Tibial artery (tissue), 4 donors: Measurements from ENCODE around the gene ERCC6.

Experiments
- DNase-seq, 2 donors: peaks; one replicate each; pipeline ENCODE4 v3.0.0-alpha.2; 2019
- H3K27ac ChIP-seq, 2 donors: fragments of 200-600 bp; sonication (generic) in 1 of 2; 1 replicate in 1 of 2; 2 replicates in 1 of 2; pipeline ENCODE4 v1.5.1; 2018 to 2019; ENCODE audit warnings: mild to moderate bottlenecking in 1 of 2
- H3K27me3 ChIP-seq, 2 donors: fragments of 200-600 bp; sonication (generic) in 1 of 2; one replicate each; pipeline versions ENCODE4 v1.5.1 to v1.6.0; 2016 to 2019
- H3K36me3 ChIP-seq, 3 donors: fragments of 200-600 bp; sonication (generic) in 2 of 3; one replicate each; pipeline ENCODE4 v1.5.1; 2016 to 2019; ENCODE audit warnings: mild to moderate bottlenecking in 2 of 3
- H3K4me1 ChIP-seq, 4 donors: fragments of 200-600 bp; sonication (generic) in 2 of 4; 1 replicate in 3 of 4; 2 replicates in 1 of 4; pipeline ENCODE4 v1.5.1; 2016 to 2019
- H3K4me3 ChIP-seq, 2 donors: fragments of 200-600 bp; sonication (generic) in 1 of 2; 1 replicate in 1 of 2; 2 replicates in 1 of 2; pipeline ENCODE4 v1.5.1; 2018 to 2019; ENCODE audit warnings: mild to moderate bottlenecking in 2 of 2
- H3K9me3 ChIP-seq, 3 donors: fragments of 200-600 bp; sonication (generic) in 1 of 3; one replicate each; pipeline ENCODE4 v1.5.1; 2016 to 2019
- intact Hi-C: fragments of 100-400 bp; cut with DNase I; formaldehyde crosslinking; loops from one replicate; pipeline ENCODE4 v1.15.0; 2023; ENCODE audit warnings: low total_unique reads
- TF ChIP-seq, protein P1 (sequence below), 2 experiments: fragments of 200-600 bp in 1 of 2; fragments of 450-650 bp in 1 of 2; IDR thresholded peaks; one replicate each; pipeline ENCODE4 v1.5.1; 2017 to 2019; ENCODE audit warnings: antibody characterized with exemption in 2 of 2, mild to moderate bottlenecking in 1 of 2, moderate library complexity in 1 of 2

ERCC6 gene

DNA sequence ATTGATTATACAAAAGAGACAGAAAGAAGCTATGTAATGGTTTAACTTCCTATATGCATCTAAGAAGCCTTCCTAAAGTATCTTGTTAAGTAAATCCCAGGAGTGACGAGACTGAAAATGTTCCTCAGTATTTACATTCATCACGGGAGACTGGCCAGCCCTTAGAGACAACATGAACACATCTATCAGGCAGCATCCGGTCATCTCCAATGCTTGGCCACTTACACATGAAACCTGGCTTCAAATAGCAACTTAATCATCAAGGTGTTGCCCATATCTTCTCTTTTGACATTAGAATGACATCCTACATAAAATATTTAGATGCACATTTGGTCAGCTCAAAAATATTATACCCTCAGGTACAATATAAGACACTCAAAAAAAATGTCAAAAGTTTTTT is 33.8 kb downstream of the ERCC6 start:
- Histone ChIP-seq H3K4me1 (no peaks in the 10 kb centered on the region), H3K9me3 (no peaks in the 10 kb centered on the region), H3K4me3 (no peak overlapping the region), H3K27me3 (no peaks in the 10 kb centered on the region), H3K27ac (no peak overlapping the region), H3K36me3 (peaks cover 0 to 8% (median 4%) of the 10 kb centered on the region in 3 donors)
- no peak for DNase-seq
- TF ChIP-seq, protein P1, sequence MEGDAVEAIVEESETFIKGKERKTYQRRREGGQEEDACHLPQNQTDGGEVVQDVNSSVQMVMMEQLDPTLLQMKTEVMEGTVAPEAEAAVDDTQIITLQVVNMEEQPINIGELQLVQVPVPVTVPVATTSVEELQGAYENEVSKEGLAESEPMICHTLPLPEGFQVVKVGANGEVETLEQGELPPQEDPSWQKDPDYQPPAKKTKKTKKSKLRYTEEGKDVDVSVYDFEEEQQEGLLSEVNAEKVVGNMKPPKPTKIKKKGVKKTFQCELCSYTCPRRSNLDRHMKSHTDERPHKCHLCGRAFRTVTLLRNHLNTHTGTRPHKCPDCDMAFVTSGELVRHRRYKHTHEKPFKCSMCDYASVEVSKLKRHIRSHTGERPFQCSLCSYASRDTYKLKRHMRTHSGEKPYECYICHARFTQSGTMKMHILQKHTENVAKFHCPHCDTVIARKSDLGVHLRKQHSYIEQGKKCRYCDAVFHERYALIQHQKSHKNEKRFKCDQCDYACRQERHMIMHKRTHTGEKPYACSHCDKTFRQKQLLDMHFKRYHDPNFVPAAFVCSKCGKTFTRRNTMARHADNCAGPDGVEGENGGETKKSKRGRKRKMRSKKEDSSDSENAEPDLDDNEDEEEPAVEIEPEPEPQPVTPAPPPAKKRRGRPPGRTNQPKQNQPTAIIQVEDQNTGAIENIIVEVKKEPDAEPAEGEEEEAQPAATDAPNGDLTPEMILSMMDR (IDR thresholded peaks at IDR 0.05) = no peak
- intact Hi-C loops = no loop called here

DNA sequence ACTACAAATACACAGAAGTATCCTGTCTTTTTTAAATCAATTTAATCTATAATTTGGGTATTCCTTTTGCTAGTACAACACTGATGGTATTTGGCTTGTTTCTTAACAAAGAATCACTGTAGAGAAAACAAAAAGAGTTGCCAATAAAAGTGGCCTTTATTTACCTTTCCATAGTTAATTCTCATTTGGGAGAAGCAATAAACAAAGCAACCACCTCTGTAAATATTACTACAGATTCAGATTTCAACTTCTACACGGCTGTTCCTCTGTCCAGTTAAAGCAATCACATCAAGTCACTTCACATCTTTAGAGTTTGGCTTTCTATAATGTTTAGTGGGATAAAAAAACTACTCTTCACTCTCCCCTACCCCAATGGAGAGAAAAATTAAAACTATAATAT is 34.4 kb downstream of the ERCC6 start:
- TF ChIP-seq, protein P1 (IDR thresholded peaks at IDR 0.05) = no peak
- no peak for DNase-seq
- no peak overlapping the region for H3K4me3 ChIP-seq
- H3K27ac ChIP-seq = no peak overlapping the region
- no peaks in the 10 kb centered on the region for H3K27me3 ChIP-seq
- H3K36me3 ChIP-seq = peaks cover 0 to 10% (median 4%) of the 10 kb centered on the region in 3 donors
- H3K4me1 ChIP-seq = no peaks in the 10 kb centered on the region
- intact Hi-C loops = no loop called here
- H3K9me3 ChIP-seq = no peaks in the 10 kb centered on the region

DNA sequence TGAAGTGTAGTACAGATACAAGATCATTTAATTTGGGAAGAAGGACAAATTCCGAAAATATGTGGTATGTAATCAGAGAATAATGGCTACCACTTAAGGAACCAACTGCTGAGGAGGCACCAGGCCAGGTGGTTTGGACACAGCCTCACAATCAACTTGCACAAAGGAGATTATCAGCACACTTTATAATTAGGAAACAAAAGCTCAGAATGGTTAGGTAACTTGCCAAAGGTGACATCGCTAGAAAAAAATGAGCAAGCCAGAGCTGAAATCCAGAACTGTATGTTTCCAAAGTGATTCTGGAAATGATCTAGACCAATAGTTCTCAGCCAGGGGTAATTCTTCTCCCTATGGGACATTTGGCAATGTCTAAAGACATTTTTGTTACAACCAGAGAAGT is 36.6 kb downstream of the ERCC6 start:
- no peaks in the 10 kb centered on the region for H3K27me3 ChIP-seq
- no peaks in the 10 kb centered on the region for H3K9me3 ChIP-seq
- intact Hi-C loops = no loop called here
- peaks cover 7 to 16% (median 10%) of the 10 kb centered on the region in 3 donors for H3K36me3 ChIP-seq
- no peaks in the 10 kb centered on the region for H3K4me1 ChIP-seq
- H3K4me3 ChIP-seq = no peak overlapping the region
- DNase-seq = no peak
- H3K27ac ChIP-seq = no peak overlapping the region
- TF ChIP-seq, protein P1 (IDR thresholded peaks at IDR 0.05) = no peak

DNA sequence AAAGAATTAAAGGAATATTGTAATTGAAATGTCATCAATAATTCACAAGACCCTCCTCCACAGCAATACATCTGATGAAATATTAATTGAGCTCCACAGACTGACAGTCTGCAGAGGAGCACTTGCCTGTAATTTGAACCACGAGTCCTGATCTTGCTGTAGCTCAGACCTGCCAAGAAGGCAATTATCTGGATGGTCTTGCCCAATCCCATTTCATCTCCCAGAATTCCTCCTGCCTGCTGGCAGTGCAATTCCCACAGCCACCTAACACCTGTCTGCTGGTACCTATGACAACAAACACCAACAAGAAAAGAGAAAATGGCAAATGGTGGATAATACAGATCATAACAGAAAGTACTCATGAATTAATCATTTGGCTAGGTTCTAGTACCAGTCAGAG is 38.5 kb downstream of the ERCC6 start:
- intact Hi-C loops = no loop called here
- Histone ChIP-seq H3K4me1 (no peaks in the 10 kb centered on the region), H3K4me3 (no peak overlapping the region), H3K27ac (no peak overlapping the region), H3K27me3 (no peaks in the 10 kb centered on the region), H3K36me3 (peaks cover 7 to 16% (median 10%) of the 10 kb centered on the region in 3 donors), H3K9me3 (no peaks in the 10 kb centered on the region)
- DNase-seq = no peak
- TF ChIP-seq, protein P1 (IDR thresholded peaks at IDR 0.05) = no peak

DNA sequence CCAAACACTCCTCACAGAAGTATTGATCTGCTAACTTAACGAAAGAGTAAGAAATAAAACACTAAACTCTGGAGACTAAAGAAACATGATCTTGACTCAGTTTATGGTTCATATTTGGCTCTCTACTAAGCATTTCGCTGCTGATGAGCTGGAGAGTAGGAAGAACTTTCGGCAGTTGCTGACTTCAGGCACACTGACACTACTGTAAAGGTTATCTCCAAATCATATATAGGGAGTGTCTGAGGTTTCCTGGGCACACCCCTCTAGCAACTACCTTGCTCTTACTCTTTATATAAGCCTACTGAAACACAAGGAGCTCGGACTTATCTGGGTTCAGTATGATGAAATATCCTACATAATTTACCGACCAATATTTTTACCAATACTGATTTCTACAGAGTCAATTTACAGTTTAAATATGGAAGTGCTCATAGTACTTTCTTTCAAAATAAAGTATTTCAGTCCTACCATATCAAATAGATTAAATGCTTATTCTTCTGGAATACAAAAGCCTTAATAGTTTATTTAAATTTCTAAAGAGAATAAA is 39.5 kb downstream of the ERCC6 start:
- TF ChIP-seq, protein P1 (IDR thresholded peaks at IDR 0.05) = no peak
- intact Hi-C loops = no loop called here
- no peak for DNase-seq
- Histone ChIP-seq H3K9me3 (no peaks in the 10 kb centered on the region), H3K27ac (no peak overlapping the region), H3K4me3 (no peak overlapping the region), H3K36me3 (peaks cover 7 to 16% (median 10%) of the 10 kb centered on the region in 3 donors), H3K4me1 (no peaks in the 10 kb centered on the region), H3K27me3 (no peaks in the 10 kb centered on the region)

DNA sequence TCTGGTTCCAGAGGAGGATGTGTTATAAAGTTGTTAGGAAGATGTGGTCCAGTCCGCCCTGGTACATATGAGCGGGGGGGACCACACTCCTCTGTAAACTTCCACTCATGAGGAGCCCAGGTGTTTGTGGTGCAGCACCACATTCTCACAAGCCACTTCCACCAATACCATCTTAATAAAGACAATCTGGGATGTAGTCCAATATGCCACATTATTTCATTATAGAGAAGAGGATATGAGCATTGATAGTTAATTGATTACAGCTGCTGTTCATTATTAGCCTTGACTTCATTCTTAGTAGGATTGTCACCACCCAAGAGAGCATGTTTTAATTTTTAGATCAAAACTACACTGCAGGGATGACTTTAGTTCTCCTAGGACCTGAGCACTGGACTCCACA is 40.5 kb downstream of the ERCC6 start:
- TF ChIP-seq, protein P1 (IDR thresholded peaks at IDR 0.05) = no peak
- intact Hi-C loops = no loop called here
- H3K27me3 ChIP-seq = no peaks in the 10 kb centered on the region
- no peaks in the 10 kb centered on the region for H3K4me1 ChIP-seq
- no peak overlapping the region for H3K27ac ChIP-seq
- H3K4me3 ChIP-seq = no peak overlapping the region
- no peak for DNase-seq
- H3K9me3 ChIP-seq = no peaks in the 10 kb centered on the region
- H3K36me3 ChIP-seq = peaks cover 7 to 16% (median 10%) of the 10 kb centered on the region in 3 donors
